ENCODE measurements around the gene UPK1A.
A peak's percentile ranks its signal among the peaks of the same experiment; 100 is the strongest.

Gene UPK1A

DNA sequence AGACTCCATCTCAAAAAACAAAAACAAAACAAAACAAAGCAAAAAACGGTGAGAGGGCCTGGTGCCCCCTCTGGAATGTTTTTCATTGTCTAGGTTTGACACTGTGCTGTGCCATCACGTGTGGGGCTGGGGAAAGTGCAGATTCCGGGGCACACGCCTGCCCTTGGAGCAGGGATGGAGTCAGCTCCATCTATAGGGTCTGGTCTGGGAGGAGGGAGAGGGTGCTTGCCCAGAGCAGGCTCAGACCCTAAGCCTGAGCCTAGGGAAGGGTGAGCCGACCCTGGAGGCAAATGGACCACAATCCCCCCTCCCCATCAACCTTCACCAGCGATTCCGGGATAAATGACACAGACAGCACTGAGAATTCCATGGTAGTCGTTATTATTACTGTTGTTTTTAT is 27.1 kb downstream of the UPK1A start:
- DNase-seq: no peak

DNA sequence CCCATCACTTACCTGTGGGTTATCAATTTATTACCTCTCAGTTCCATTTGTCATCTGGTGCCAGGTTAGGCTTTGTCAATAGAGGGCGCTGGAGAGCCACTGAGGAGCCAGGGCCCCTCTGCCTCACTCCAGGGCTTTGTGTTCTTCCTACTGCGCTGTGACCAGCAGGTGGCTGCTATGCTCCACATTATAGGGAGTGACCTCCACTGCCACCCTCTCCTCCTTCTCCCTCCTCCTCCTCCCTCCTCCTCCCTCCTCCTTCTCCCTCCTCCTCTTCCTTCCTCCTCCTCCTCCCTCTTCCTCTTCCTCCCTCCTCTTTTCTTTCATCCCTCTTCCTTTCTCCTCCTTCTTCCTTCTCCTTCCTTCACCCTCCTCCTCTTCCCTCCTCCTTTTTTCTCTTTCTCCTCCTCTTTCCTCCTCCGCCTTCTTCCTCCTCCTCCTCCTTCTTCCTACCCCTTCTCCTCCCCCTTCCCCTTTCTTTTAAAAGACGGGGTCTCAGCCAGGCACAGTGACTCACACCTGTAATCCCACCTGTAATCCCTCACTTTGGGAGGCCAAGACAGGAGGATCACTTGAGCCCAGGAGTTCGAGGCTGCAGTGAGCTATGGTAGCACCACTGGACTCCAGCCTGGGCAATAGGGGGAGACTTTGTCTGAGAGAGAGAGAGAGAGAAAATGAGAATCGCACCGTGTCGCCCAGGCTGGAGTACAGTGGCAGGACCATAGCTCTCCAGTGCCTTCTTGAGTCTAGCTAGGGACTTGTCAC is 27.7 kb downstream of the UPK1A start:
- peak; percentile 74 for DNase-seq

DNA sequence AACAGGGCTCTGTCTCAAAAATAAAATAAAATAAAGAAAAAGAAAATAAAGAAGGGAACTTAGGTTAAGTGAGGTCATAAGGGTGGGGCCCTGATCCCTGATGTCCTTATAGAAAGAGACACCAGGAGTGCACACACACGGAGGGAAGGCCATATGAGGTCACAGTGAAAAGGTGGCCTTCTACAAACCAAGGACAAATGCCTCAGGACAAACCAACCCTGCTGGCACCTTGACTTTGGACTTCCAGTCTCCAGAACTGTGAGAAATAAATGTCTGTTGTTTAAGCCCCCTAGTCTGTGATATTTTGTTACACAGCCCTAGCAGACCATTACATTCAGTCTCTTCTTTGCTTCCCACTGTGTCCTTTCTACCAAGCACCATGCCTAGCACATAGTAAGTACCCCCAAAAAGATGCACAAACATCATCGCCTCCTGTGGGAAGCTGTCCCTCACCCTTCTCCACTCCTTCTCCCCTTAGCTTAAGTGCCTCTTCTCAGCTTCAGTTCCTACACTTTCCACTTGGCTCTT is 29.6 kb downstream of the UPK1A start:
- DNase-seq: no peak

DNA sequence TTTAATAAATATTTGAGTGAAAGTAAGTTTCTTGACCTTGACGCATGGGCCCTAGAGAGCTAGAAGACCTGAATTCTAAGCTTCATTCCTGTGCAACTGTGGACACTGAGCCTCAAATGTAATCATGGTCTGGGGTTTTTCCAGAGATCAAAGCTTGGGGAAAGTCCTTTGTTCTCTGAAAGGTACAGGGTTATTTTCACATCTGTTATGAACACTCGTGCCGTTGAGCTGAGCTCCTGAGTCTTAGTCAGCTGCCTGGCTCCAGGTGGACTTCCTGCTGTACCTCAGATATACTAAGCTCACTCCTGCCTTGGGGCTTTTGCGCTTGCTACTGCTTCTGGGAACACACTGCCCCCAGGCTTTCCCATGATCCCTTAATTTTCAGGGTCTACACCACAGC is 30.5 kb downstream of the UPK1A start:
- no peak for DNase-seq

DNA sequence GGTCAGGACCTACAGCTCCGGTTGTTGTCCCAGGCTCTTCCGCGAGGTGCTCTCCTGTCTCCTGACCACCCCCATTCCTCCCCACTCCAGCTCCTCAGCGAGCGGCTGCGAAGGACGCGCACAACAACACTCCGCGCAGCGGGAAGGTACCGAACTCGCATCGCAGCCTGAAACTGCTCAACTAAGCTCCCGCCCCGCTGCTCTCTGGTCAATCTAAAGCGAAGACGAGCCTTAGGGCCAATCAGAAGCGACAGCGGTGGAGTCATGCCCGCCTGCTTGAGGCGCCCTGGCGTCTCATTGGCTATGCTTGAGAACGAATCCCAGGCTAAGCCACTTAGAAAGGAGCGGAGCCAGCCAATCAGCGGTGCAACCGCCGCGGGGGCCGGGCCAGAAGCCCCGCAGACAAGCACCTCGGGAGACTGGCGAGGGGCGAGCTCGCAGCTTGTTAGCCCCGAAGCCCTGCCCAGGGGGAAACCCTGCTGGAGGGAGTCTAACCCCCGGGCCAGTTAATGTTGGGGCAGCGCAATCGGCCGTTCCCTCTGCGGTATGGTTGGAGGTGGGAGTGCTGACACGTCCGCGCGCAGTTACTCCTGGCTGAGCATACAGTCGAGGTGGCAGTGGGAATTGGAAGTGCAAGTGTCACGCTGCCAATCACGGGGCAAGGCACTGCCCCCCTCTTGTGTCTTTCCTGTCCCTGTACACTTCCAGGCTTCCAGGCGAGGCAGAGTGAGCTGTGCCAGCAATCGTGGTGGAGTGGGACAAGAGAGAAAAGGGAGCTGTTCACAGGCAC is 36.1 kb downstream of the UPK1A start:
- DNase-seq: peak; percentile 96

DNA sequence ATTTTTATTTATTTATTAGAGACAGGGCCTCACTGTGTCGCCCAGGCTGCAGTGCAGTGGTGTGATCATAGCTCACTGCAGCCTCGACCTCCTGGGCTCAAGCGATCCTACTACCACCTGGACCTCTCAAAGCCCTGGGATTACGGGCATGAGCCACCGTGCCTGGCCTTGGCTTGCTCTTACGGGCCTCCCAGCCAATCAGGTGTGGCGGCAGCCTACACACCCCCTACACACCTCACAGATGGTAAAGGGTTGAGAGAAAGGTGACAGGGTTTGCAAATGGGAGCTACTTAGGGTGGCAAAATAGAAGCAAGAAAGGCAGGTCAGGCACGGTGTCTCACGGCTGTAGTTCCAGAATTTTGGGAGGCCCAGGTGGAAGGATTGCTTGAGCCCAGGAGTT is 37.0 kb downstream of the UPK1A start:
- DNase-seq: no peak

DNA sequence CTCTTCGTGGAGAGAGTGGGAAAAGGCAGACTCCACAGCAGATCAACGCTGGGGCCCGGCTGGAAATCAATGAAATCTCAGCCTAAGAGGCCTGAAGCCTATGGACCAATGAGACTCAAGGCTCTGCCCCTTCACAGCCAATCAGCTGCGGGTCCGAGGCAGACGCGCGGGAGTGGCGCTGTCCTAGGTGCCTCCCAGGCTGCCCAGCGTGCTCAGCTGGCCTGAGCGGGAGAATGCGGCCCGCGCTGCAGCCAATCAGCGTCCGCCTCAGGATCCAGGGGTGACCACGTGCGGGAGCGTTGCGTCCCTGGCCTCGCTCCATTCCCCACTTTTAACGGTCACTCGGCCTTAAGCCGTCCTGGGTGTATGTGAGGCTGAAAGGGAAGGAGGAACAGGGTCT is 37.9 kb downstream of the UPK1A start, which contains the start of gene ZBTB32:
Gene ZBTB32, plus strand, starts transcription at position 341 of the 400 bp plus-strand sequence. CDS start 10,069 bp downstream, outside the sequence.
- DNase-seq: no peak

DNA sequence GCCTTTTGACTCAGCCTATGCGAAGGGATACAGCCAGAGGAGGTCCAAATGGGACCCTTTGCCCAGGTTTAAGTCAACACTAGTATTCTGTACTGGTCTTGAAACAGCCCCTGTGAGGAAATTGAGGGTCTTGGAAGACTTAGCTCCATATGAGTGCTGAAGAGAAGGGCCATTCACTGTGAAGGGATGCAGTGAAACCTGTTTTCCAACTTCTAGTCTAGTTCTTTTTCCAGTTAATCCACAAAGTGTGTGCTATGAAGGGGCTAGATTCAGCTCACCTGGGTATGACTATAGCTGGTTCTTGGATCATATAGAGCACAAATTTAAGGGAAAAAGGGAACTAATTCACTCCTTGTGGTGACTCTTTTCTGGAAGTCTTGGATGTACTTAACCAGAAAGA is 42.1 kb downstream of the UPK1A start:
- DNase-seq: no peak

DNA sequence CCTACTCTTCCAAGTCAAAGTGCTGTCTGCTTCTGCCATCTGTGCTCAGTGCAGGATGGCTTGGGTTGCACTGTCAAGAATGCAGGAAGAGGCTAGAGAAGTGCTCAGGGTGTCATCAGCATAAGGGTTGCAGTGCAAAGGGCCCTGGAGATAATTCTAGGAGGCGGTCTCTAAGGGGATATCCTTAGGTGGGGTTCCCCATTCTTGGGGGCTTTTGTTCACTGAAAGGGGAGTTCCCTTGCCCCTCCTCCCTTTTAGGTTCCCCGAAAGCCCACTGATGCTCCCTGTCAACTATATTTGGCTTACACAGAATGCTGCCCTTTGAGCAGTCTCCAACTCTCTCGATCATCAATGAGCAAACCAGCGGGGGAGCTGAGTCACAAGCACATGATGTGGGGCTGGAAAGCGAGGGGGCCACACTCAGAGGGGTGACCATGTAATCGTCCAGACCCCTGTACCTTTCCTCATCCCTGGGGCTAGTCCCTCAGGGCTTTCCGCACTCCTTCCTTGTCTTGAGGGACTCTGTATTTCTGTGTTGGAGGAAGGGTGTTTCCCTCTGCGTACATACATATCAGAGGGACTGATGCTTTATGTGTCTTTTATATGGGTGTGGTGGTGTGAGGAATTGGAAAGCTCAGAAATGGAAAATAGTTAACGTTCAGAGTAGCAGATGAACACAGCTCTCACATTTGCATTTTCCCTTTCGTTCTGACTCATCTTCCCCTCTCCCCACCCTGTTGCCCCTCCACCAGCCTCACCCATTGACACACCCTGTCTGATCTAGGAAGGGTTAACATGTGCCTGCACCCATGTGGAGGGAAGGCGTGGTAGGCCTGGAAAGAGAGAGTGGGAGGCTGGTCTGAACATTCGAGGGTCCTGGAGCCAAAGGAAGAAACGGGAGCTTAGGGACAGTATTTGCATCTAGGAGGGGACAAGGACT is 44.7 kb downstream of the UPK1A start:
- no peak for DNase-seq

DNA sequence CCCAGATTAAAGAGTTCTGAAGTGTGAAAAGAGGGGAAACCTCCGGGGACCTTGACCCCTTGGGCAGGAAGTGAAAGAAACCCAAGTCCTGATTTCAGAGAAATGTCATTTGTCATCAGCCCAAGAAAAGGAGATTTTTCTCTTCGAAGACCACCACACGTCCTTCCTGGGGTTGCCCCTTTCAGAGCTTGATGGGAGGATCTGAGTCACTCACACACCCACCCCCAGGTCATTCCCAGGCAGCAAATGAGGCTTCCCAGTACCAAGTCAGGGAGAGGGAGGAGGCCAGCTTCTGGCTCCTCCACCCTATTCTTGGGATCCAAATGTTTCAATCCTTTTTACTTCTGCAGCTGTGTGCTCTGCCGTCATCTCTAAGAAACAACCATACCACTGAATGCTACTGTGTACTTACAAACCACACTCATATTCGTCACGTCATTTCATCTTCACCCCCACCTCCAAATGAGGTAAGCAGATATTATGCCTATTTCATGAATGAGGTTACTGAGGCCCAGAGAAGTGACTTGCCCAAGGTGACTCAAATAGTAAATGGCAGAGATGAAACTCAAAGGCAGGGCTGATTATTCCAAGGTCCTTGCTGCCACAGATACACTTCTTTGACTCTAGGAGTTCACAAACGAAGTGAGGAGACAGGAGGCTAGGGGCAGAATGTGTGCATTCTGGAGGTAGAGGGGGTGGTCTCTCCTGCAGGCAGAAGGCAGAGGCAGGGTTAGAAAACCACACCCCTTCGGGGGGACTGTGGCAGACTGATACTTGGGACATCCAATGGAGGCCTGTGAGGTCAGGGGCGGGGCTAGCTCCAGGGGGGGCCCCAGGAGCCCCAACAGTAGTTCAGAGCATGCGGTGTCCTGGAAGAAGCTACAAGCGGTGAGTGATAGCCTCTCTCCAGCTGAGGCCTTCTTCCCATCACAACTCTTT is 46.5 kb downstream of the UPK1A start:
- DNase-seq: no peak

DNA sequence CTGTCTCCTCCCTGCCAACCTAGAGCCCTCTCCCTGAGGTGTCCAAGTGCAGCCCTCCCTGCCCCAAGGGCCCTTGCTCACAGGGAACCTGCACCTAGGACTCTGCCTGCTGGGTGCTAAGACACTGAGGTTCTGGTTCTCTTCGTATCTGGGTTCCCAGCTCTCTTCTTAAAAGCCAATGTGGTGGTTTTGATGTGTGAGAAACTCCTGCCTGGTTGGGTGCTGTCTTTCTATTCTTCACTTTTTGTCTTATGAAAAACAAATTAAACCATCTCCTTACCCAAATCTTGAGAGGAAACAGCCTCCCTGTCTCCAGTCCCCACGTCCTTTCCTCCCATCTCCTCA is 47.2 kb downstream of the UPK1A start:
- DNase-seq: no peak

DNA sequence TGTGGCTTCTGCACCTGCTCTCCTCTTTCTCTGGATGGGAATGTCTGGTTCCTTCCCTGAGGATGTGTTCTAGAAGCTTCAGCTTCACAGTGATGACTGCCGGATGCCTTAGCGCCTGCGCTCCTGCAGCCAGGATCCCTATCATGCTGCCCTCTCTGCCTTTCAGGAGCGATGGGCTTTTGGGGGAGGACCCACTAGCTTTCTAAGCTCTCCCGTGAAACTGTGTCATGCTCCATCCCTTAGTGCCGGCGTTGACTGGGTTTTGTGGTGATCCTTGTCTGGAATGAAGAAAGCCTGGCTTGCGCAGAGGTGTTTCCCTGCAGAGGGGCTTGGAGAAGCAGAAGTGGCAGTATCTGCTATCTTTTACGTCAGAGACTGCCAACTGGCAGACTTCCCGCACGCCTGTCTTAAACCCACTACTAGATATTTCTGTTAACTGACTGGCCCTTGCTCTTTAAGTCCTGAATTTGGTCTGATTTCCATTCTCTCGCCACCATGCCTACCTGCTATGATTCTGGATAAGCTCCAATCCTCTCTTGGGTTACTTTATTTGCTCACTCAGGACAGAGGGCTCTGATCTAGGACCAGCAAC is 47.7 kb downstream of the UPK1A start:
- no peak for DNase-seq

DNA sequence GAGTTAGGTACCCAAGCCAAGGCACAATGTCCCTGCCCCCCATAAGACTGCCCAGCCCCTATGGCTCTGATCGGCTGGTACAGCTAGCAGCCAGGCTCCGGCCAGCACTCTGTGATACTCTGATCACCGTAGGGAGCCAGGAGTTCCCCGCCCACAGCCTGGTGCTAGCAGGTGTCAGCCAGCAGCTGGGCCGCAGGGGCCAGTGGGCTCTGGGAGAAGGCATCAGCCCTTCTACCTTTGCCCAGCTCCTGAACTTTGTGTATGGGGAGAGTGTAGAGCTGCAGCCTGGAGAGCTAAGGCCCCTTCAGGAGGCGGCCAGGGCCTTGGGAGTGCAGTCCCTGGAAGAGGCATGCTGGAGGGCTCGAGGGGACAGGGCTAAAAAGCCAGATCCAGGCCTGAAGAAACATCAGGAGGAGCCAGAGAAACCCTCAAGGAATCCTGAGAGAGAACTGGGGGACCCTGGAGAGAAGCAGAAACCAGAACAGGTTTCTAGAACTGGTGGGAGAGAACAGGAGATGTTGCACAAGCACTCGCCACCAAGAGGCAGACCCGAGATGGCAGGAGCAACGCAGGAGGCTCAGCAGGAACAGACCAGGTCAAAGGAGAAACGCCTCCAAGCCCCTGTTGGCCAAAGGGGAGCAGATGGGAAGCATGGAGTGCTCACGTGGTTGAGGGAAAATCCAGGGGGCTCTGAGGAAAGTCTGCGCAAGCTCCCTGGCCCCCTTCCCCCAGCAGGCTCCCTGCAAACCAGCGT is 48.5 kb downstream of the UPK1A start:
- DNase-seq: no peak

DNA sequence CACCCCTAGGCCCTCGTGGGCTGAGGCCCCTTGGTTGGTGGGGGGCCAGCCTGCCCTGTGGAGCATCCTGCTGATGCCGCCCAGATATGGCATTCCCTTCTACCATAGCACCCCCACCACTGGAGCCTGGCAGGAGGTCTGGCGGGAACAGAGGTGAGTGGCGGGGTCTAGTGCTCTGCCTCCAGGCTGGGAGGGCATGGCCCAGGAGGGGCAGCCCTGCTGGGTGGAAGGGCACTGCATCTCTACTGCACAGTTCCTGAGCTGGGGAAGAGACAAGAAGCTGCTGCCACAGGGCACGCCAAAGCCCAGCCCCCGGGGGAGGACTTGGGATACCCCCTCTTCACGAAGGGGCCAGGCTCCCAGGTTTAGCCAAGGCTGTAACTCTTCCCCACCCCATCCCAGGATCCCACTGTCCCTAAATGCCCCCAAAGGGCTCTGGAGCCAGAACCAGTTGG is 49.1 kb downstream of the UPK1A start:
- no peak for DNase-seq

DNA sequence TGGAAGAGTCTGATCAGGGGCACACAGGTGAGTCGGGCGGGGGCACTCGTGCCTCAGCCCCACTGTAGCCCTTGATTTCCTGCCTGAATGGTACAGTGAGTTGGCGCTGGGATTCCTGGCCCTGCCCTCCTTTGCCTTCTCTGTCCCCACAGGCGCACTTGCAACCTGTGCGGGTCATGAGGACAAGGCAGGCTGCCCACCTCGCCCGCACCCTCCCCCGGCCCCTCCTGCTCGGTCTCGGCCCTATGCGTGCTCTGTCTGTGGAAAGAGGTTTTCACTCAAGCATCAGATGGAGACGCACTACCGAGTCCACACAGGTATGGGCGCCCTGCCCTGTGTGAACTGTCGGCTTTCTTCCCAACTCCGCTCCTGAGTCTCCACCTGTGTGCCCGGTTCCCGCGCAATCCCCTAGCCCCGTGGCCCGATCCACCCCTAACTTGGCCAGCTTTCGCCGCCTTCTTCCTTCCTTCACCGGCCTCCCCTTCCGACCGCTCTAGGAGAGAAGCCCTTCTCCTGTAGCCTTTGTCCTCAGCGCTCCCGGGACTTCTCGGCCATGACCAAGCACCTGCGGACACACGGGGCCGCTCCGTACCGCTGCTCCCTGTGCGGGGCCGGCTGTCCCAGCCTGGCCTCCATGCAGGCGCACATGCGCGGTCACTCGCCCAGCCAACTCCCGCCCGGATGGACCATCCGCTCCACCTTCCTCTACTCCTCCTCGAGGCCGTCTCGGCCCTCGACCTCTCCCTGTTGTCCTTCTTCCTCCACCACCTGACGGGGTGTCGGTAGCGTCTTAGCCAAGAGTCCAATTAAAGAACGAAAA is 49.9 kb downstream of the UPK1A start:
- no peak for DNase-seq

DNA sequence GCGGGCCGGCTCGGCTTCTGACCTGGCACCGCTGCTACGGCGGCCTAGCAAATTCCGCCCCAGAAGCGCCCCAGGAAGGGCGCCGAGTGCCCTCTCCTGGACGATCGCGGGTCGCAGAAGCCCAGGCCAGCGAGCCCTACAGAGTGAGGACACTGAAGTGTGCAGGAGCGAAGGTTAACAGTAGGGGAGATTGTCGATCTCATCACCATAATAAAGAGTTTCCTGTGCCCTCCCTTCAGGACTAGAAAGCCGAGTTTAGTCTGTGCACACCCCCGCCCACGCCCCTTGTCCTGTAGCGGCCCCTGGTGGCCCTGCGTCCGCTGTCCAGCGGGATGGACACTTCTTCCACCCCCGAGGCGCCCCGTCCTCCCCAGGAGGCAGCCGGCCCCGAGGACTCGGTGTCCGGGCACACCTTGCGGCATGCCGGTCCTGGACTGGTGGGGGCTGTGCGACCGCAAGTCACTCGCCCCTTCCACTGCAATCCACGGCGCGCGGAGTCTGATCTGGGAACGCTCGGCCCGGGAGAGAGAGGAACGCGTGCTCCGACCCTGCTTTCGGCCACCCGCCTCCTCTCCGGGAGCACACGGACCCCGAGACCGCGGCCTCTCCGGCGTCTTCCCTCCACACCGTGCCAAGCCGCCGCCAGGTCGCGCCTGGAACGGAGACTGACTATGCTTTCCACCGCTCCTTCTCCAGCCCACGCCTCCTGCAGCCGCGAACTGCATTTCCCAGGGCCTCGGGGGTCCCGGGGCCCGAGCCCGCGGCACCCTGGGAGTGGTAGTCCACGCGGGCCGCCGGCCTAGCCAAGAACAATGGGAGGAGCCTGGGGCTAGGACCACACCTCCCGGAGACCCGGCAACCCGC is 50.7 kb downstream of the UPK1A start:
- peak; percentile 63 for DNase-seq

DNA sequence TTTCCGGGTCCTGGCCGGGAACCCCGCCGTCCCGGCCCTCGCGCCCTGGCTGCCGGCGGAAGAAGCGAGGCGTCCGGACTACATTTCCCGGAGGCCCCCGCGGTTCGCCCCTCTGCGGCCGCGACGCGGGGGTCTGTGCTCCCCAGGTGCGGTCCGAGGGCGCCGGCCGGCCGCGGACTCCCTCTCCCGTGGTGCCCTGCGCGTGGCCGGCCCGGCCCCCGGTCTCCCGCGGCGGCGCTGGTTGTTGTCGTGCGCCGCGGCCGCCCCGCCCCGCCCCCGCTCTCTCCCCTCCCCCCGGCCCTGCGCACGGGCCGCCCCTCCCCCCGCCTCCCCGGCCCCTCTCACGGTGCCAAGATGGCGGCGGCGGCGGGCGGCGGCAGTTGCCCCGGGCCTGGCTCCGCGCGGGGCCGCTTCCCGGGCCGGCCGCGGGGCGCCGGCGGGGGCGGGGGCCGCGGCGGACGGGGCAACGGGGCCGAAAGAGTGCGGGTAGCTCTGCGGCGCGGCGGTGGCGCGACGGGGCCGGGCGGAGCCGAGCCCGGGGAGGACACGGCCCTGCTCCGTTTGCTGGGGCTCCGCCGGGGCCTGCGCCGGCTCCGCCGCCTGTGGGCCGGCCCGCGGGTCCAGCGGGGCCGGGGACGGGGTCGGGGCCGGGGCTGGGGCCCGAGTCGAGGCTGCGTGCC is 51.5 kb downstream of the UPK1A start, which contains the start of gene KMT2B:
Gene KMT2B, plus strand, starts transcription at position 339 of the 680 bp plus-strand sequence. Its CDS starts 16 bp downstream, at position 355.
- DNase-seq: peak; percentile 91

All from NCI-H1092 treated with DMSO at 0.1 percent for 48 hours (cell line).